Keratinocyte (primary cell): ENCODE data around the gene SLC39A13. TPM values are rescaled to one million over a fixed set of nuclear protein-coding genes. Genes with fewer than 3 reads are reported as not detected.

Source experiments
- DNase-seq: peaks from one replicate; pipeline ENCODE4 v3.0.0-alpha.2; 2011; ENCODE audit warnings: low read depth, missing footprints, low spot score
- FAIRE-seq: peaks from 2 replicates; lab custom pipeline; 2011; peaks lifted over from hg19 to GRCh38; lab: Jason Lieb, UNC
- H2AFZ ChIP-seq: 2 replicates; pipeline ENCODE4 v1.6.0; 2012; ENCODE audit warnings: low read length, control low read depth, inconsistent platforms; ENCODE audit not compliant: control insufficient read depth
- H3K27ac ChIP-seq: 2 replicates; pipeline ENCODE4 v1.5.1; 2011; ENCODE audit warnings: low read length; ENCODE audit not compliant: control insufficient read depth, insufficient read depth
- H3K27me3 ChIP-seq: 3 replicates; pipeline ENCODE4 v1.6.0; 2011; ENCODE audit warnings: low read length; ENCODE audit not compliant: control insufficient read depth, insufficient read depth; ENCODE audit errors: extremely low read depth
- H3K36me3 ChIP-seq, 2 experiments: 2 replicates in 1 of 2; 3 replicates in 1 of 2; pipeline ENCODE4 v1.5.1; 2011; ENCODE audit warnings: low read length in 2 of 2, mild to moderate bottlenecking in 1 of 2; ENCODE audit not compliant: control insufficient read depth in 2 of 2, insufficient read depth in 2 of 2; ENCODE audit errors: extremely low read depth in 1 of 2
- H3K4me1 ChIP-seq: 3 replicates; pipeline ENCODE4 v1.5.1; 2011; ENCODE audit warnings: low read length; ENCODE audit not compliant: control insufficient read depth, insufficient read depth; ENCODE audit errors: extremely low read depth
- H3K4me2 ChIP-seq: 3 replicates; pipeline ENCODE4 v1.6.0; 2011; ENCODE audit warnings: low read depth, low read length; ENCODE audit not compliant: control insufficient read depth, insufficient read depth; ENCODE audit errors: extremely low read depth
- H3K4me3 ChIP-seq, 3 experiments: fragments of 200-600 bp in 1 of 3; sonication (generic) in 1 of 3; 2 replicates in 2 of 3; 3 replicates in 1 of 3; pipeline ENCODE4 v1.5.1; 2011 to 2016; ENCODE audit warnings: low read length in 3 of 3, mild to moderate bottlenecking in 3 of 3, control low read depth in 2 of 3, inconsistent platforms in 1 of 3, low read depth in 1 of 3, mixed read lengths in 1 of 3, mixed run types in 1 of 3, moderate library complexity in 1 of 3; ENCODE audit not compliant: control insufficient read depth in 2 of 3, insufficient read depth in 2 of 3; ENCODE audit errors: extremely low read depth in 1 of 3
- H3K79me2 ChIP-seq: 2 replicates; pipeline ENCODE4 v1.6.0; 2012; ENCODE audit warnings: low read length; ENCODE audit not compliant: control insufficient read depth, insufficient read depth
- H3K9ac ChIP-seq: 3 replicates; pipeline ENCODE4 v1.6.0; 2011; ENCODE audit warnings: low read length; ENCODE audit not compliant: control insufficient read depth, insufficient read depth; ENCODE audit errors: extremely low read depth
- H3K9me1 ChIP-seq: 3 replicates; pipeline ENCODE4 v1.6.0; 2011; ENCODE audit warnings: low read length; ENCODE audit not compliant: control insufficient read depth, insufficient read depth; ENCODE audit errors: extremely low read depth
- H3K9me3 ChIP-seq: 2 replicates; pipeline ENCODE4 v1.5.1; 2012; ENCODE audit warnings: low read depth, low read length; ENCODE audit not compliant: control insufficient read depth
- H4K20me1 ChIP-seq: 3 replicates; pipeline ENCODE4 v1.6.0; 2011; ENCODE audit warnings: low read length; ENCODE audit not compliant: control insufficient read depth, insufficient read depth; ENCODE audit errors: extremely low read depth
- EZH2 ChIP-seq: IDR thresholded peaks from one replicate; pipeline ENCODE4 v1.6.1; 2012; ENCODE audit warnings: inconsistent platforms, mild to moderate bottlenecking, low read length, moderate library complexity
- dilution Hi-C: fragments of 300-500 bp; cut with MboI; formaldehyde crosslinking; loops from one replicate; pipeline ENCODE4 v1.7.0; 2020; ENCODE audit warnings: low sequenced_read_pairs; ENCODE audit not compliant: extremely low pct_ligation_motif_present
- polyA plus RNA-seq, 5 experiments: library from polyadenylated mRNA; depleted of rRNA in 3 of 5; stranded (reverse) in 3 of 5; stranded (forward) in 1 of 5; unstranded in 1 of 5; fragments of >200 nt; gene quantifications; 1 replicate in 1 of 5; 2 replicates in 3 of 5; 3 replicates in 1 of 5; pipeline versions ENCODE4 v1.2.1 to v1.2.3, GENCODE V29; 2011 to 2012; ENCODE audit warnings: missing spikeins in 2 of 5, low read depth in 1 of 5, low replicate concordance in 1 of 5
- TF ChIP-seq, protein P1 (sequence below), 3 experiments: IDR thresholded peaks in 1 of 3; conservative IDR thresholded peaks in 1 of 3; optimal IDR thresholded peaks in 1 of 3; 2 replicates in 2 of 3; 3 replicates in 1 of 3; pipeline versions ENCODE3 to v1.5.1; 2011; ENCODE audit warnings: low read length in 3 of 3, mild to moderate bottlenecking in 3 of 3, moderate library complexity in 2 of 3, control low read depth in 1 of 3, inconsistent platforms in 1 of 3; ENCODE audit not compliant: insufficient read depth in 2 of 3; ENCODE audit errors: extremely low read depth in 1 of 3

Gene SLC39A13
- polyA plus RNA-seq, 1 donor (not counting 4 experiments of a cell fraction or from before 2014, with no cell fraction given): 35.3 TPM

- no peak for FAIRE-seq
- Histone ChIP-seq H3K79me2 (no peaks in the 10 kb centered on the region), H3K9ac (no peak within 1 kb of the TSS)
These were observed 40.4 kb downstream of the SLC39A13 start, which contains the start of gene RAPSN for GRCh38 chr11:47448566-47449427. Gene RAPSN (minus strand): TSS chr11:47449136. CDS start chr11:47448964, 172 bp downstream.

GRCh38 chr11:47449541-47449940, 41.2 kb downstream of the SLC39A13 start:
- FAIRE-seq (no peak), DNase-seq (no peak)
- H3K36me3 ChIP-seq: peaks cover 0 to 6% of the 10 kb centered on the region in 2 experiments
- H3K9me1 ChIP-seq: no peaks in the 10 kb centered on the region
- H3K27ac ChIP-seq: no peak overlapping the region
- no peak overlapping the region for H3K4me2 ChIP-seq
- TF ChIP-seq, protein P1, sequence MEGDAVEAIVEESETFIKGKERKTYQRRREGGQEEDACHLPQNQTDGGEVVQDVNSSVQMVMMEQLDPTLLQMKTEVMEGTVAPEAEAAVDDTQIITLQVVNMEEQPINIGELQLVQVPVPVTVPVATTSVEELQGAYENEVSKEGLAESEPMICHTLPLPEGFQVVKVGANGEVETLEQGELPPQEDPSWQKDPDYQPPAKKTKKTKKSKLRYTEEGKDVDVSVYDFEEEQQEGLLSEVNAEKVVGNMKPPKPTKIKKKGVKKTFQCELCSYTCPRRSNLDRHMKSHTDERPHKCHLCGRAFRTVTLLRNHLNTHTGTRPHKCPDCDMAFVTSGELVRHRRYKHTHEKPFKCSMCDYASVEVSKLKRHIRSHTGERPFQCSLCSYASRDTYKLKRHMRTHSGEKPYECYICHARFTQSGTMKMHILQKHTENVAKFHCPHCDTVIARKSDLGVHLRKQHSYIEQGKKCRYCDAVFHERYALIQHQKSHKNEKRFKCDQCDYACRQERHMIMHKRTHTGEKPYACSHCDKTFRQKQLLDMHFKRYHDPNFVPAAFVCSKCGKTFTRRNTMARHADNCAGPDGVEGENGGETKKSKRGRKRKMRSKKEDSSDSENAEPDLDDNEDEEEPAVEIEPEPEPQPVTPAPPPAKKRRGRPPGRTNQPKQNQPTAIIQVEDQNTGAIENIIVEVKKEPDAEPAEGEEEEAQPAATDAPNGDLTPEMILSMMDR (optimal IDR thresholded peaks at IDR 0.05 in 1 of 3, IDR thresholded peaks at IDR 0.05 in 1 of 3, conservative IDR thresholded peaks at IDR 0.05 in 1 of 3; ENCODE audit: extremely low read depth in 1 of 3, insufficient read depth in 2 of 3, low read length in 3 of 3): no peak
- no peak for TF ChIP-seq EZH2
- H3K27me3 ChIP-seq: no peaks in the 10 kb centered on the region
- no peaks in the 10 kb centered on the region for H3K4me1 ChIP-seq
- no peak overlapping the region for H2AFZ ChIP-seq
- dilution Hi-C loops: no loop called here
- no peaks in the 10 kb centered on the region for H3K79me2 ChIP-seq
- no peaks in the 10 kb centered on the region for H4K20me1 ChIP-seq
- no peak overlapping the region for H3K9ac ChIP-seq
- no peaks in the 10 kb centered on the region for H3K9me3 ChIP-seq
- no peak overlapping the region for H3K4me3 ChIP-seq

More at GRCh38 chr11:47448566-47449427, 40.4 kb downstream of the SLC39A13 start, which contains the start of gene RAPSN:
- Histone ChIP-seq H2AFZ (no peak within 1 kb of the TSS), H3K36me3 (peaks cover 0 to 6% of the 10 kb centered on the region in 2 experiments), H3K9me3 (no peaks in the 10 kb centered on the region), H3K27ac (no peak within 1 kb of the TSS), H3K4me1 (no peaks in the 10 kb centered on the region), H4K20me1 (no peaks in the 10 kb centered on the region), H3K27me3 (no peaks in the 10 kb centered on the region), H3K4me2 (no peak within 1 kb of the TSS), H3K9me1 (no peaks in the 10 kb centered on the region), H3K4me3 (no peak within 1 kb of the TSS)
- dilution Hi-C loops: no loop called here
- no peak for DNase-seq
- TF ChIP-seq EZH2: no peak
- TF ChIP-seq, protein P1 (optimal IDR thresholded peaks at IDR 0.05 in 1 of 3, IDR thresholded peaks at IDR 0.05 in 1 of 3, conservative IDR thresholded peaks at IDR 0.05 in 1 of 3; ENCODE audit: extremely low read depth in 1 of 3, insufficient read depth in 2 of 3, low read length in 3 of 3): no peak
